Brain microvascular endothelial cell (primary cell): ENCODE measurements around the gene GOSR1.
A peak's percentile ranks its signal among the peaks of the same experiment; 100 is the strongest.
"Not testable (repeated sequence)": the region's sequence is repeated elsewhere in the genome, so short reads cannot be mapped to it uniquely, and the experiment has no call there.

Experiments used
- DNase-seq: peaks from one replicate; pipeline ENCODE4 v3.0.0-alpha.2; 2020
- H3K27ac ChIP-seq: fragments of 250-450 bp; sonication (Bioruptor Pico); 2 replicates; pipeline ENCODE4 v1.5.1; 2020; ENCODE audit warnings: mild to moderate bottlenecking, moderate library complexity
- H3K27me3 ChIP-seq: fragments of 250-450 bp; sonication (Bioruptor Pico); replicated peaks from 2 replicates; pipeline ENCODE4 v1.5.1; 2020; ENCODE audit warnings: mild to moderate bottlenecking
- H3K36me3 ChIP-seq: fragments of 250-450 bp; sonication (Bioruptor Pico); replicated peaks from 2 replicates; pipeline ENCODE4 v1.5.1; 2020; ENCODE audit warnings: mild to moderate bottlenecking
- H3K4me3 ChIP-seq: 2 replicates; pipeline ENCODE4 v1.5.1; 2011; ENCODE audit warnings: low read depth, mild to moderate bottlenecking, control low read depth, low read length, moderate library complexity
- CTCF ChIP-seq: IDR thresholded peaks from 2 replicates; pipeline ENCODE4 v1.5.1; 2011; ENCODE audit warnings: low read depth, mild to moderate bottlenecking, moderate library complexity, low read length, control low read depth, inconsistent platforms; ENCODE audit errors: missing control alignments
- in situ Hi-C: cut with HindIII; loops from 2 replicates; pipeline ENCODE4 v1.10.0; 2017; ENCODE audit warnings: low sequenced_read_pairs, low pct_ligation_motif_present

Gene GOSR1

DNA sequence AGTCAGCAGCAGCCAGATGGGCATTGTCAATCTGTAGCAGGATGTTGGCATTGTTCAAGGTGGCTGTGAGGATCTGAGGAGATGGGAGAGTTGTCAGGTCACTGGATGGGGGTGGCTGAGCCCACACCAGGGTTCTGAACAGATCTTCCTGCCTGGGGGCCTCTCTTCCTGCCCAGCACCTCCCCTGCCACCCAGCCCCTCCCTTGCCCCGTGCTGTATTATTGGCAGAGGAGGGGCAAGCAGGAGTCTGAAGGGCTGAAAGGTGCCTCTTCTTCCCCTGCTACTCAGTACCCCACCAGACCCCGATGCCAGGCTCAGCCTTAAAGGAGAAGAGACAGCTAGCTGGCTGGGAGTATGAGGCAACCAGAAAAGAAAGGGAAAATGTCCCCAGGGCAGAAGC, 93.0 kb downstream of the GOSR1 start:
- no peaks in the 10 kb centered on the region for H3K36me3 ChIP-seq

GRCh38 chr17:30570596-30571265, 93.5 kb downstream of the GOSR1 start:
- no peaks in the 10 kb centered on the region for H3K36me3 ChIP-seq
- H3K27me3 ChIP-seq, result no peaks in the 10 kb centered on the region
- in situ Hi-C loops, result no loop called here
- no peak for TF ChIP-seq CTCF
- no peak overlapping the region for H3K27ac ChIP-seq
- no peak for DNase-seq
- no peak overlapping the region for H3K4me3 ChIP-seq

More for the DNA sequence above, 93.0 kb downstream of the GOSR1 start:
- no peaks in the 10 kb centered on the region for H3K27me3 ChIP-seq
- no peak overlapping the region for H3K4me3 ChIP-seq
- no peak for DNase-seq
- in situ Hi-C loops, result no loop called here
- H3K27ac ChIP-seq, result no peak overlapping the region
- no peak for TF ChIP-seq CTCF

DNA sequence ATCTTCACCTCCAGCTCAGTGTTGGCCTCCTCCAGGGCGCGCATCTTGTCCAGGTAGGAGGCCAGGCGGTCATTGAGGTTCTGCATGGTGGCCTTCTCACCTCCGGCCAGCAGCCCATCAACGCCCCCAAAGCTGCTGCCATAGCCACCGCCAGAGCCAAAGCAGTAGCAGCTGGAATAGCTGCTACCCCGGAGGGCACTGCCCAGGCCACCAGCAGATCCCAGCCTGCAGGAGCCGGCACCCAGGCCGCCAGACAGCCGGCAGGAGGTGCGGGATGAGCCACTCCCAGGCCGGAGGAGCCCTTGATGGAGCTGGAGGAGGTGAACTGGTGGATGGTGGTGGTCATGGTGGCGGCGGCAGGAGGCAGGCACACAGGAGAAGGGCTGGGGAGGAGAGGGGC, 94.2 kb downstream of the GOSR1 start:
- in situ Hi-C loops, H3K27ac ChIP-seq, H3K4me3 ChIP-seq, H3K27me3 ChIP-seq, H3K36me3 ChIP-seq, DNase-seq: not testable (repeated sequence)

DNA sequence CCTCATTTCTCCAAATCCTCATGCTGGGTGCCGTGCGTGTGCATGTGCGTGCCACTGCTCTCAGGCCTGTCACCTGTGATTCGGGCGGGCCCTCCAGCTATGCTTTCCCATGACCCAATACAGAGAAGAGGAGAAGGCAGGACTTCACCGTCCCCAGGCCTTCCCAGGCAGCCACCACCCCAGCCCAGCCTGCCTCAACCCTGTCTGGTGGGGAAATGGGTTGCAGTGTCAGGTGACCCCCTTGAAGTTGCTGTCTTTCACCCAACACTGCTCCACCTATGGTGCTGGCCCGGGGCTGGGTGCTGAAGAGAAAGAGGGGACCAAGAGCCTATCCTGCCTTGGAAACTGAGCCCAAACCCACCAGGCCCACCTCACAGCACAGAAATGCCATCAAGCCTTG, 94.7 kb downstream of the GOSR1 start:
- no peak for DNase-seq
- no peak for TF ChIP-seq CTCF
- Histone ChIP-seq H3K4me3 (no peak overlapping the region), H3K36me3 (no peaks in the 10 kb centered on the region), H3K27me3 (no peaks in the 10 kb centered on the region), H3K27ac (no peak overlapping the region)
- in situ Hi-C loops, result no loop called here

- H3K36me3 ChIP-seq, H3K4me3 ChIP-seq, H3K27ac ChIP-seq, DNase-seq, in situ Hi-C loops, H3K27me3 ChIP-seq: not testable (repeated sequence)
These were observed 95.7 kb downstream of the GOSR1 start for GRCh38 chr17:30572651-30573554.

DNA sequence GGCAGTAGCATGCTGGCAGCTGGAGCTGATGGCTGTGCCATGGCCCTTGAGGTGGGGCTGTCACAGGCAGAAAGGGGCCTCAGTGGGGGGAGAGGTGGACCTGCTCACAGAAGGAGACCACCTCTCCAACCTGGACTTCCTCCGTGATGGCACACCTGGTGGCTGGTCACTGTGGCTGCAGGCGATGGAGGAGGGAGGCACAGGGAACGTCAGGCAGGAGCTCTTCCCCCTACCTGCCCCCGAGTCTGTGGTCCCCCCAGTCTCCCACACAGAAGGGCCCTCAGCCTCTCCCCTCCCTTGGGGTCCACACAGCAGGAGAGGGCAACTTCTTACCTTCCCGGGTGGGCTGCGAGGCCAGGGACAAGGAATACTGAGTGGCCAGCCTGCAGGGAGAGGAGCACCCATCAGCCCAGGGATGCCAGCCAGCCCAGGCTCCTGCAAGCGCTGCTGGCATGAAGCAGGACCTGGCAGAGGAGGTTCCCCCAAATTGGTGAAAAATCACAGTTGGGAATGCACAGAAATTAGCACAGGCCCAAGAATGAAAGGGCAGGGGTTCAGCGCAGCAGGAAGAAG, 96.5 kb downstream of the GOSR1 start:
- H3K27ac ChIP-seq, result no peak overlapping the region
- no peaks in the 10 kb centered on the region for H3K36me3 ChIP-seq
- H3K4me3 ChIP-seq, result no peak overlapping the region
- no peak for DNase-seq
- in situ Hi-C loops, result no loop called here
- no peaks in the 10 kb centered on the region for H3K27me3 ChIP-seq
- peak; percentile 14 for TF ChIP-seq CTCF

GRCh38 chr17:30574309-30574708, 97.1 kb downstream of the GOSR1 start:
- H3K27me3 ChIP-seq, in situ Hi-C loops, H3K36me3 ChIP-seq, H3K4me3 ChIP-seq, DNase-seq, H3K27ac ChIP-seq: not testable (repeated sequence)

DNA sequence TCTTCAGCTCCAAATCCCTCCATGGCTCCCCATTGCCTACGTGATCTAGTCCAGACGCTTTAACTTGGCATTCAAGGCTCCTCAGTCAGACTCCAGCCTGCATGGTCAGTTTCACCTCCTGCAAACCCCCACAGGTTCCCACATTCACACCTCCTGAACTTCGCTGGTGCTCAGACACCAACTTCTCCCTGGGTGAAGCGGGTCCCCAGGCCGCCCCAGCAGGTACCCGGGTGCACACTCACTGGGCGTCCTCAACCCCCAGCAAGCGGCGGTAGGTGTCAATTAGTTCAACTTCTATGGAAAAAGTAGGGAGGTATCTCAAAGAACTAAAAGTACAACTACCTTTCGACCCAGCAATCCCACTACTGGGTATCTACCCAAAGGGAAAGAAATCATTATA, 97.6 kb downstream of the GOSR1 start:
- DNase-seq, H3K4me3 ChIP-seq, H3K27ac ChIP-seq, H3K36me3 ChIP-seq, H3K27me3 ChIP-seq, in situ Hi-C loops: not testable (repeated sequence)

DNA sequence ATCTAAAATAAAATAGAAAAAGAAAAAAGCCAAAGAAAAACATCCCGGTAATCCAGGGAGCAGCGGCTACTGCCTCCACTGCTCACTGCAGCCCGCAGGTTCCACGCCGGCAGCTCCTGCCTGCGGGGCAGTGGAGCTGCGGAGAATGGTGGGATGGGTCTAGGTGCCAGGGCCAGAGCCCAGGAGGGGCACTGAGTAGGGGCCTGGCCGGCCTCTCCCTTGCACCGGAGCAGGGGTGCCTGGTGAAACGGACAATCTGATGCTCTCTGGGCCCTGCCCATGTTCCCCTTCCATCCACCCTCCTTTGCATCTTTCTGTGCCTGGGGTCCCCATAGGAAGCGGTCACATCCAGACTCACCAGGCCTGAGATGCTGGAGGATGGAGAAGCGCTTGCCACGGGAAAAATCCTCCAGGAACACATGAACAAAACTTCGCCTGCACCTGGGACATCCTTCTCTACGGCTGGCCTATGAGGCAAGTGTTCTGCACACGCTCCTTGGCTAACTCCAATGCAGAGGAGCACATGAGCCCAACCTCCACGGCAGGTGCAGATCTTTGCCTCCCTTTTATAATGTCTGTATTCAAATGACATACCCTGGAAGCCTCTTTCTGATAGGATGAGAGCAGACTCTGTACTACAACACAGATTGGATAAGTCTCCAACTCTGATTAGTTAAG, 98.6 kb downstream of the GOSR1 start:
- H3K27ac ChIP-seq, H3K36me3 ChIP-seq, DNase-seq, in situ Hi-C loops, H3K4me3 ChIP-seq, H3K27me3 ChIP-seq: not testable (repeated sequence)
